ENCODE measurements around the gene CTIF.

DNA sequence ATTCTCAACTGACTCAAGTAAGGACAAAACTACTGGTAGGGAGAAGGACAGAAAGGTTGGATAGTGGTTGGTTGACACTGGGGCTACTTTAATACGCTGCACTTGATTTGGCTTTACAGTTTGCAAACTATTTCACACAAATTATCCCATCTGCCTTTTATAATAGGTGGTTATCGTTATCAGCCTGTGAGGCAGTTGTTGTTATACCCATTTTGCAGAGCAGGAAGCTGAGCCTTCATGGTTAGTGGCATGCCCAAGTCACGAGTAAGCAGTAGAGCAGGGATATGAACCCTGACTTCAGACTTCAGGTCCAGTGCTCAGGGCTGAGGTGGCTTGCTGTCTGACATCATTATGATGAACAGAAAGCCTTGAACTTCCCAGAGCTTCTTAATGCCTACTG, 5.3 kb downstream of the CTIF start:
- TF ChIP-seq, protein P1, sequence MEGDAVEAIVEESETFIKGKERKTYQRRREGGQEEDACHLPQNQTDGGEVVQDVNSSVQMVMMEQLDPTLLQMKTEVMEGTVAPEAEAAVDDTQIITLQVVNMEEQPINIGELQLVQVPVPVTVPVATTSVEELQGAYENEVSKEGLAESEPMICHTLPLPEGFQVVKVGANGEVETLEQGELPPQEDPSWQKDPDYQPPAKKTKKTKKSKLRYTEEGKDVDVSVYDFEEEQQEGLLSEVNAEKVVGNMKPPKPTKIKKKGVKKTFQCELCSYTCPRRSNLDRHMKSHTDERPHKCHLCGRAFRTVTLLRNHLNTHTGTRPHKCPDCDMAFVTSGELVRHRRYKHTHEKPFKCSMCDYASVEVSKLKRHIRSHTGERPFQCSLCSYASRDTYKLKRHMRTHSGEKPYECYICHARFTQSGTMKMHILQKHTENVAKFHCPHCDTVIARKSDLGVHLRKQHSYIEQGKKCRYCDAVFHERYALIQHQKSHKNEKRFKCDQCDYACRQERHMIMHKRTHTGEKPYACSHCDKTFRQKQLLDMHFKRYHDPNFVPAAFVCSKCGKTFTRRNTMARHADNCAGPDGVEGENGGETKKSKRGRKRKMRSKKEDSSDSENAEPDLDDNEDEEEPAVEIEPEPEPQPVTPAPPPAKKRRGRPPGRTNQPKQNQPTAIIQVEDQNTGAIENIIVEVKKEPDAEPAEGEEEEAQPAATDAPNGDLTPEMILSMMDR (IDR thresholded peaks at IDR 0.05), result no peak
- no peak for TF ChIP-seq POLR2A (IDR thresholded peaks at IDR 0.05)

Measured in heart left ventricle (tissue), 13 donors.